ENCODE results near the gene M1AP. TPM values are rescaled to one million over a fixed set of nuclear protein-coding genes. Genes with fewer than 3 reads are reported as not detected.

M1AP gene
- total RNA-seq, 4 donors from 2014 or later = 0.19 TPM; not detected in 3

GRCh38 chr2:74551942-74552913 lies 95.9 kb downstream of the M1AP start:
- Histone ChIP-seq H3K27ac (no peak overlapping the region), H3K9me3 (no peaks in the 10 kb centered on the region), H3K36me3 (peaks cover 0 to 8% (median 0%) of the 10 kb centered on the region in 3 donors), H3K4me1 (peaks cover 14 to 55% (median 26%) of the 10 kb centered on the region in 3 donors), H3K27me3 (peaks cover 0 to 57% (median 0%) of the 10 kb centered on the region in 4 donors), H3K4me3 (no peak overlapping the region)
- no peak for DNase-seq
- TF ChIP-seq CTCF (IDR thresholded peaks at IDR 0.05) (no peak), POLR2A (IDR thresholded peaks at IDR 0.05) (no peak)
- WGBS, 2 donors = 74 to 88% methylated on average over 8 to 14 of the region's 21 CpGs
- intact Hi-C loops (cut with DNase I) = no loop called here

GRCh38 chr2:74551530-74551929 lies 96.6 kb downstream of the M1AP start:
- TF ChIP-seq CTCF (IDR thresholded peaks at IDR 0.05) = no peak
- TF ChIP-seq POLR2A (IDR thresholded peaks at IDR 0.05) = no peak
- Histone ChIP-seq H3K27me3 (peaks cover 0 to 57% (median 0%) of the 10 kb centered on the region in 4 donors), H3K27ac (no peak overlapping the region), H3K4me3 (no peak overlapping the region), H3K36me3 (peaks cover 0 to 5% (median 0%) of the 10 kb centered on the region in 3 donors), H3K9me3 (no peaks in the 10 kb centered on the region), H3K4me1 (peaks cover 14 to 55% (median 26%) of the 10 kb centered on the region in 3 donors)
- intact Hi-C loops (cut with DNase I) = no loop called here
- no peak for DNase-seq

- no peak for TF ChIP-seq POLR2A (IDR thresholded peaks at IDR 0.05)
- TF ChIP-seq CTCF (IDR thresholded peaks at IDR 0.05) = no peak
- no peaks in the 10 kb centered on the region for H3K9me3 ChIP-seq
Observed at GRCh38 chr2:74550231-74550630, 97.9 kb downstream of the M1AP start.

GRCh38 chr2:74548900-74549826 lies 99.0 kb downstream of the M1AP start:
- Histone ChIP-seq H3K4me3 (peak overlapping the region; percentile 45 to 70 (median 57)), H3K27me3 (peaks cover 0 to 38% (median 0%) of the 10 kb centered on the region in 4 donors), H3K9me3 (no peaks in the 10 kb centered on the region), H3K27ac (peak overlapping the region; percentile 49 to 78 (median 58)), H3K36me3 (no peaks in the 10 kb centered on the region), H3K4me1 (peaks cover 14 to 36% (median 21%) of the 10 kb centered on the region in 3 donors)
- no peak for TF ChIP-seq CTCF (IDR thresholded peaks at IDR 0.05)
- TF ChIP-seq POLR2A (IDR thresholded peaks at IDR 0.05) = peak in 1 of 4 donors; percentile 19
- DNase-seq = no peak
- WGBS, 2 donors = 0 to 7% methylated on average over 10 to 24 of the region's 85 CpGs
- intact Hi-C loops (cut with DNase I) = no loop called here

More at GRCh38 chr2:74550231-74550630, 97.9 kb downstream of the M1AP start:
- DNase-seq = no peak
- no peaks in the 10 kb centered on the region for H3K36me3 ChIP-seq
- 90 to 93% methylated on average over 3 to 7 of the region's 7 CpGs for WGBS, 2 donors
- no peak overlapping the region for H3K27ac ChIP-seq
- H3K4me3 ChIP-seq = no peak overlapping the region
- peaks cover 14 to 47% (median 22%) of the 10 kb centered on the region in 3 donors for H3K4me1 ChIP-seq
- intact Hi-C loops (cut with DNase I) = no loop called here
- H3K27me3 ChIP-seq = peaks cover 0 to 49% (median 0%) of the 10 kb centered on the region in 4 donors

Data from esophagus squamous epithelium (tissue), 5 donors.